ENCODE data around the gene NT5C2.

Gene NT5C2

GRCh38 chr10:103064956-103065355 lies 128.1 kb downstream of the NT5C2 start:
- Mint-ChIP-seq H3K27me3 (no peaks in the 10 kb centered on the region), H3K9me3 (ENCODE audit: low read depth) (no peaks in the 10 kb centered on the region)

GRCh38 chr10:103062854-103063590 lies 130.1 kb downstream of the NT5C2 start:
- Mint-ChIP-seq H3K4me1 (ENCODE audit: low read depth) (no peaks in the 10 kb centered on the region), H3K27me3 (no peaks in the 10 kb centered on the region), H3K9me3 (ENCODE audit: low read depth) (no peaks in the 10 kb centered on the region), H3K4me3 (no peak overlapping the region), H3K36me3 (peaks cover 2% of the 10 kb centered on the region), H3K27ac (no peak overlapping the region)

More at GRCh38 chr10:103064956-103065355, 128.1 kb downstream of the NT5C2 start:
- Mint-ChIP-seq H3K4me1 (ENCODE audit: low read depth) (peaks cover 13% of the 10 kb centered on the region), H3K4me3 (no peak overlapping the region), H3K36me3 (no peaks in the 10 kb centered on the region), H3K27ac (no peak overlapping the region)

- Mint-ChIP-seq H3K36me3 (peaks cover 10% of the 10 kb centered on the region), H3K27me3 (no peaks in the 10 kb centered on the region), H3K27ac (no peak overlapping the region), H3K4me1 (ENCODE audit: low read depth) (no peaks in the 10 kb centered on the region), H3K4me3 (no peak overlapping the region), H3K9me3 (ENCODE audit: low read depth) (no peaks in the 10 kb centered on the region)
Observed at GRCh38 chr10:103060575-103060974, 132.5 kb downstream of the NT5C2 start.

GRCh38 chr10:103058034-103058433 lies 135.0 kb downstream of the NT5C2 start:
- H3K4me3 Mint-ChIP-seq = no peak overlapping the region
- no peaks in the 10 kb centered on the region for H3K27me3 Mint-ChIP-seq
- H3K4me1 Mint-ChIP-seq (ENCODE audit: low read depth) = peaks cover 16% of the 10 kb centered on the region
- no peak overlapping the region for H3K27ac Mint-ChIP-seq
- no peaks in the 10 kb centered on the region for H3K9me3 Mint-ChIP-seq (ENCODE audit: low read depth)
- H3K36me3 Mint-ChIP-seq = peaks cover 10% of the 10 kb centered on the region

- Mint-ChIP-seq H3K4me1 (ENCODE audit: low read depth) (peaks cover 16% of the 10 kb centered on the region), H3K27me3 (no peaks in the 10 kb centered on the region), H3K36me3 (peaks cover 14% of the 10 kb centered on the region), H3K27ac (no peak overlapping the region), H3K9me3 (ENCODE audit: low read depth) (no peaks in the 10 kb centered on the region), H3K4me3 (no peak overlapping the region)
Observed at GRCh38 chr10:103055105-103055504, 138.0 kb downstream of the NT5C2 start.

- Mint-ChIP-seq H3K4me3 (peak overlapping the region; percentile 87), H3K27me3 (no peaks in the 10 kb centered on the region), H3K27ac (peak overlapping the region; percentile 90), H3K36me3 (peaks cover 14% of the 10 kb centered on the region), H3K9me3 (ENCODE audit: low read depth) (no peaks in the 10 kb centered on the region), H3K4me1 (ENCODE audit: low read depth) (peaks cover 16% of the 10 kb centered on the region)
Observed at GRCh38 chr10:103054621-103055020, 138.5 kb downstream of the NT5C2 start.

- Mint-ChIP-seq H3K36me3 (peaks cover 14% of the 10 kb centered on the region), H3K9me3 (ENCODE audit: low read depth) (no peaks in the 10 kb centered on the region), H3K27ac (peak overlapping the region; percentile 90), H3K27me3 (no peaks in the 10 kb centered on the region), H3K4me3 (peak overlapping the region; percentile 87), H3K4me1 (ENCODE audit: low read depth) (peaks cover 16% of the 10 kb centered on the region)
Observed at GRCh38 chr10:103053659-103054581, 139.2 kb downstream of the NT5C2 start.

- H3K4me3 Mint-ChIP-seq = no peak overlapping the region
- no peak overlapping the region for H3K27ac Mint-ChIP-seq
- H3K4me1 Mint-ChIP-seq (ENCODE audit: low read depth) = peaks cover 8% of the 10 kb centered on the region
- H3K27me3 Mint-ChIP-seq = no peaks in the 10 kb centered on the region
- H3K36me3 Mint-ChIP-seq = peaks cover 4% of the 10 kb centered on the region
- no peaks in the 10 kb centered on the region for H3K9me3 Mint-ChIP-seq (ENCODE audit: low read depth)
Observed at GRCh38 chr10:103049237-103049636, 143.8 kb downstream of the NT5C2 start.

GRCh38 chr10:103047381-103047780 lies 145.7 kb downstream of the NT5C2 start:
- Mint-ChIP-seq H3K4me3 (no peak overlapping the region), H3K27ac (no peak overlapping the region), H3K36me3 (peaks cover 4% of the 10 kb centered on the region), H3K27me3 (no peaks in the 10 kb centered on the region), H3K9me3 (ENCODE audit: low read depth) (no peaks in the 10 kb centered on the region), H3K4me1 (ENCODE audit: low read depth) (no peaks in the 10 kb centered on the region)

GRCh38 chr10:103045961-103046360 lies 147.1 kb downstream of the NT5C2 start:
- Mint-ChIP-seq H3K9me3 (ENCODE audit: low read depth) (no peaks in the 10 kb centered on the region), H3K4me3 (no peak overlapping the region), H3K4me1 (ENCODE audit: low read depth) (no peaks in the 10 kb centered on the region), H3K27me3 (no peaks in the 10 kb centered on the region), H3K36me3 (peaks cover 4% of the 10 kb centered on the region), H3K27ac (no peak overlapping the region)

- Mint-ChIP-seq H3K4me1 (ENCODE audit: low read depth) (no peaks in the 10 kb centered on the region), H3K9me3 (ENCODE audit: low read depth) (no peaks in the 10 kb centered on the region), H3K36me3 (no peaks in the 10 kb centered on the region), H3K27ac (no peak overlapping the region), H3K27me3 (no peaks in the 10 kb centered on the region), H3K4me3 (no peak overlapping the region)
Observed at GRCh38 chr10:103044942-103045489, 148.1 kb downstream of the NT5C2 start.

GRCh38 chr10:103042908-103043307 lies 150.2 kb downstream of the NT5C2 start:
- H3K4me3 Mint-ChIP-seq = no peak overlapping the region
- no peaks in the 10 kb centered on the region for H3K9me3 Mint-ChIP-seq (ENCODE audit: low read depth)
- no peaks in the 10 kb centered on the region for H3K27me3 Mint-ChIP-seq
- H3K27ac Mint-ChIP-seq = no peak overlapping the region
- no peaks in the 10 kb centered on the region for H3K4me1 Mint-ChIP-seq (ENCODE audit: low read depth)
- no peaks in the 10 kb centered on the region for H3K36me3 Mint-ChIP-seq

- H3K4me1 Mint-ChIP-seq (ENCODE audit: low read depth) = no peaks in the 10 kb centered on the region
- H3K4me3 Mint-ChIP-seq = no peak overlapping the region
- H3K27ac Mint-ChIP-seq = no peak overlapping the region
- no peaks in the 10 kb centered on the region for H3K9me3 Mint-ChIP-seq (ENCODE audit: low read depth)
- no peaks in the 10 kb centered on the region for H3K27me3 Mint-ChIP-seq
- H3K36me3 Mint-ChIP-seq = no peaks in the 10 kb centered on the region
Observed at GRCh38 chr10:103042129-103042528, 150.9 kb downstream of the NT5C2 start.

- Mint-ChIP-seq H3K4me1 (ENCODE audit: low read depth) (no peaks in the 10 kb centered on the region), H3K9me3 (ENCODE audit: low read depth) (no peaks in the 10 kb centered on the region), H3K27ac (no peak overlapping the region), H3K27me3 (no peaks in the 10 kb centered on the region), H3K36me3 (no peaks in the 10 kb centered on the region), H3K4me3 (no peak overlapping the region)
Observed at GRCh38 chr10:103041391-103041790, 151.7 kb downstream of the NT5C2 start.

GRCh38 chr10:103040418-103040817 lies 152.7 kb downstream of the NT5C2 start:
- no peak overlapping the region for H3K27ac Mint-ChIP-seq
- no peaks in the 10 kb centered on the region for H3K27me3 Mint-ChIP-seq
- no peaks in the 10 kb centered on the region for H3K9me3 Mint-ChIP-seq (ENCODE audit: low read depth)
- no peaks in the 10 kb centered on the region for H3K4me1 Mint-ChIP-seq (ENCODE audit: low read depth)
- H3K4me3 Mint-ChIP-seq = no peak overlapping the region
- no peaks in the 10 kb centered on the region for H3K36me3 Mint-ChIP-seq
